NCI-H446 treated with DMSO at 0.1 percent for 48 hours (cell line): ENCODE results near the gene NPAS3.

Experiments used
- DNase-seq: peaks from one replicate; lab custom pipeline; 2025; lab: John Stamatoyannopoulos, UW

NPAS3 gene

DNA sequence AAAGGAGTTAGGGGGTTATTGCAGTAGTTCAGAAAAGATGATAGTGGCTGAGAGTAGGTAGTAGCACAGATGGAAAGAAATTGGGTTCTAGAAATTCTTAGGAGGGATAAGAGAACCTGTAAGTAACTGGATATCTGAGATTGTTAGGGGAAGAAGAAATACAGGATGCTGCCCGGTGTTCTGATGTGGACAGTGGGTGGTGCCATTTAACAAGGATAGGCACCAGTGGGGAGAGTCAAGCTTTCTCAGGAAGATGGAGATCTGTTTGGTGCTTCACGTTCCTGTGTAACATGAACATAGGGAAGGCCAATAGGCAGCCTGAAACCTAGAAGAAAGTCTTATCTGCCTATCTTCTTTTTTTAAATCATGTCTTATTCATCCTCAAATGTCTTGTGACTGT lies 245.9 kb downstream of the NPAS3 start:
- no peak for DNase-seq

DNA sequence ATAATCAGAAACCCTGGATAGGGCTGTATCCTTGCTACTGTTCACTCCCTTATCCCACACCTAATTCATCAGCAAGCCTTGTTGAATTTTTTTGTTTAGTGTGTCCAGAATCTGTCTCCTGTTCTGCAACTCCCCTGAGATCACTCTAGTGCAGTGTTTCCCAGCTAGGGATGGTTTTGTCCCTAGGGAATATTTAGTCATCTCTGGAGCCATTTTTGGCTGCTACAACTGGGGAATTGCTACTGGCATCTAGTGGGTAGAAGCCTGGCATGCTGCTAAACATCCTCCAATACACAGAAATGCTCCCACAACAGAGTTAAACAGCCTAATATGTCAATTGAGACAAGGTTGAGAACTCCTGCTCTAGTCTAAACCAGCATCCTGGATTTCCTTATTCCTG lies 248.0 kb downstream of the NPAS3 start:
- DNase-seq, result no peak

DNA sequence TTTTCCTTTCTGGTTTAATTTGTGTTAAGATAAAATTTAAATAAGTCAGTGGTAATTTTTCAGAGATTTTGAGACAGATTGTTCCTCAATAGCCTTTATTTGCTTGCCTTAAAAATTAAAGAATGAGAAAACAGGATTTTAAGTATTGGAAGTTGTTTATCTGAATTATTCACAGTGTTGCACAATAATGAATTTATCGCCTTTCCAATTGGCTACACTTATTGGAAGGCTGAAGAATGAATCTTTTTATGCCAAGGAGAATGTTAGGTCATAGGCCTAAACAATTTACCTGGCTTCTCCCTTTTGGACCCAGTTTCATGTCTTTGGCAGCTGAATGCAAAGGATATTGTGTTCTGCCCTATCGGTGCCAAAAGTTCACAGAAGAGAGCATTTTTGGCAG lies 250.2 kb downstream of the NPAS3 start:
- no peak for DNase-seq

GRCh38 chr14:33191855-33192254 lies 253.2 kb downstream of the NPAS3 start:
- no peak for DNase-seq

DNA sequence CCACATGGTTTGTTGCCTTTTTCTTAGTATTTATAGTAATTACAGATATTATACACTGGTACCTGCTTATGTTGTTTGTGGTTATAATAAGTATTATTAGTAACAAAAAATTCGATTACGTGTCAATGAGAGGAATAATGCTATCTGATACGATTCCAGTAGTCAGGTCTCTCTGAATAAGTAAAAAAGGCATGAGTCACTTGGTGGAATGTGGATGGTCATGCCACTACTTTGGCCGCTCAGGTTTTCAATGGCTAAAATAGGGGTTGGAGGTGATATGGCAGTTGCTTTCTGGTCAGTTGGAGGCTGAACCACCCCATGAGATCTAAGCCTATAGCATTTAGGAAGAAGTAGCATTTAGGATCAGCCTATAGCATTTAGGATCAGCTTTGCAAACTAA lies 255.9 kb downstream of the NPAS3 start:
- DNase-seq, result no peak

DNA sequence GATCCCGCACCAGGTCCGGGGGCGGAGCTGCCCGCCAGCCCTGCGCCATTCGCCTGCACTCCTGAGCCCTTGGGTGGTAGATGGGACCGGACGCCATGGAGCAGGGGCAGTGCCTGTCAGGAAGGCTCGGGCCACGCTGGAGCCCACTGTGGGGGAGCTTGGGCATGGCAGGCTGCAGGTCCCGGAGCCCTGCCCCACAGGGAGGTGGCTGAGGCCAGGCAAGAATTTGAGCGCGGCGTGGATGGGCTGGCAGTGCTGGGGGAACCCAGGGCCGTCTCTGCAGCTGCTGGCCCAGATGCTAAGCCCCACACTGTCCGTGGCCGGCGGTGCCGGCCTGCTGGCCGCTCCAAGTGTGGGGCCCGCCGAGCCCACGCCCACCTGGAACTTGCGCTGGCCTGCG lies 260.0 kb downstream of the NPAS3 start:
- DNase-seq, result no peak

DNA sequence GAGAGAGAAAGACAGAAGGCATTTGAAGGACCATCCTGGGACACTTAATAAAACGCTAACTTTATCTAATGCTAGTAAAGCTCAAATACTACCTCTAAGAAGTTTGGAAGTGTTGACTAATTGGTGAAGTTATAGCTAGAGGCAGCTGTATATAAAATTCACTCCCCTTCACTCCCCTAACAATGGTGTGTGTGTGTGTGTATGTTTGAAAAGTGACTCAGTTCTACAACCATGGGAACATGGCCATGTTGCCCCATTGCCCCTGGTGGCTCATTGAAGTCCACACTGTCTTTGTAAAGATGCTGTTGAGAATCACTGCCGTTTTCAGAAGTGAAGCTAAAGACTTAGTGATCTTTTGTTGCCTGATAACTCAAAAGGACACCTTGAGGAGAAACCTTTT lies 262.4 kb downstream of the NPAS3 start:
- no peak for DNase-seq

GRCh38 chr14:33206981-33207380 lies 268.3 kb downstream of the NPAS3 start:
- no peak for DNase-seq

GRCh38 chr14:33207467-33208017 lies 268.9 kb downstream of the NPAS3 start:
- DNase-seq, result no peak

GRCh38 chr14:33210311-33210710 lies 271.6 kb downstream of the NPAS3 start:
- no peak for DNase-seq

DNA sequence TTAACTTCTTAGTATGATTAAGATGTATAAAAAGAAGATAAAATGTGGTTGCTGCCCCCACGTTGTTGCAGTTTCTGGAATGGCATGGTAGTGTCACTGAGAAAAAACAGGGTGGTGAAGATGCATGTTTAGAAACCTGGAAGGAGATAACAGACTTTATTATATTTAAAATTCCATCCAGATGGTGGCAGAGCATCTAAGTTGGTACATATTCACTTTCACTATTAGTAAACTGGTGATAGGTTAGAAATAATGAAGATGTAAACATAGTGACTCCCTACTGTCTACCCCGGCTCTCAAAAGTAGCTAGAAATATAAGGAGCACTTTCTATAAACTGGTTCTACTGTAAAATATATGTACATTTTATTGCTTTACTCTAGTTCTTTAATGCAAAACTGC lies 279.3 kb downstream of the NPAS3 start:
- DNase-seq, result no peak

- DNase-seq, result no peak
Measured at GRCh38 chr14:33219957-33220356, 281.3 kb downstream of the NPAS3 start.

- no peak for DNase-seq
Measured at GRCh38 chr14:33229269-33229929, 290.7 kb downstream of the NPAS3 start.

DNA sequence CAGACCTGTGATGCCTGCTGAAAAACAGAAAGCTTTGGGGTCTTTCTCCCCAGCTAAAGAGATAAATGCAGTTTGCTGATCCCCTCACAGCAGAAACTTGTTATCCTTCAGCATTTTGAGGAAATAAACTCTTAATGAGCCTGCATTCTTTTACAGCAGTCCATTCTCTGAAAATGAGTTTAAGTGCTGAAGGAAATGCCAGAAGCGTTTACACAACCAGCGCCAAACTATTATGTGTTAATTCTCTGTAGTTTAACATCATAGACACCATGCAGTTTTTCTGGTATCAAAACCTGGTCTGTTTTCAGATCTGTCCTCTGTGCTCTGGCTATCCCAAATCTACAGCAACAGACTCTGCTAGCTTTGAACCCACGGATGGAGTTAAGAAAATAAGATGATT lies 291.3 kb downstream of the NPAS3 start:
- no peak for DNase-seq

DNA sequence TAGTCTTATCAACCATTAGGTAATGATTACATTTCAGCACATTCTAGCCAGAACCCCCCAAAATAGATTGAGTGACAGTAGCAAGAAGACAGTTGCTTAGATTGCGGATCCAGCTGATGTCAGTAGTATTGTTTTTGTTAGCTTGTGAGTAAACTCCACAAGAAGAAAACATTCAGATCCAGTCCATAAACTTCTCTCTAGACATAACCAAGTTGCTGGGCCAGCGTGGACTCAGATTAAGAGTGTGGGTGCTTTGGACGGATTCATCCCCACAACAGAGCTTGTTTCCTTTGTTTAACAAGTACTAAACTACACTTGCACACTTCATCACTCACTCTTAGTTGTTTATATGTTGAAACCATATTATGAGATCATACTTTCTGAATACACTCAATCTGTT lies 293.4 kb downstream of the NPAS3 start:
- DNase-seq, result no peak

- DNase-seq, result no peak
Measured at GRCh38 chr14:33237115-33237740, 298.5 kb downstream of the NPAS3 start.

DNA sequence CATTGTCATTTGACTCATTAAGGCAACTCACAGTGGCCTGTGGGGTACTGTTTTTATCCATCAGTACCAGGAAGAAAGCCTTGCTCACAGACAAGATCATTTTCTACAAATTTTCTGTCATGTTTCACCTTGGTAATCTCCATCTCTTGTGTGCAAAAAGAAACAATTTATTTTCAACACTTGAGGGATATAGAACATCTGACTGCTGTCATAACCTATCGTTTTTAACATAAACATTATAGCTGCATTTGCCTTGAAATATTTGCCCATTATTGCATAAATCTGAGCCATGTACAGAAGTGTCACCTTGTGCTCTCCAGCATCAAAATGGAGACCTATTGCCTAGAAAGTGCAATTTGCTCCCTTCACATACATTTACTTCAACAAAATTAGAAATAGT lies 300.8 kb downstream of the NPAS3 start:
- DNase-seq, result no peak

- DNase-seq, result no peak
Measured at GRCh38 chr14:33240466-33240865, 301.8 kb downstream of the NPAS3 start.

DNA sequence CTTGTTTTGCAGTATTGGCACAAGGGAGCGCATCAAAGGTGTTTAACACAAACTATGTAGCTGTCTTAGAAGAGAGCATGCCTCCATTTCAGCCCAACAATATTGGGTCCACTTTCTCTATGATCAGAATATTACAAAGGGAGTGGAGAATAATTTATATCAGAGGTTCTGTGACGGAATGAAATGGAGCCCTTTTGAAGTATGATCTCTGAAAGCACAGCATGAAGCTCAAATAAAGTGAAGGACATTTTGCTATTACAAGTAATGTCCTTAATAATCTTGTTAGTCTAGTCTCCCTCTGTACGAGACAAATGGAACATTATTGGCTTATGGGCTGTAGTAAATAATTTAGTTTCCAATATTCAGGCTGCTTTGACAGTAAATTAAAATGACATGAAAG lies 302.7 kb downstream of the NPAS3 start:
- no peak for DNase-seq

DNA sequence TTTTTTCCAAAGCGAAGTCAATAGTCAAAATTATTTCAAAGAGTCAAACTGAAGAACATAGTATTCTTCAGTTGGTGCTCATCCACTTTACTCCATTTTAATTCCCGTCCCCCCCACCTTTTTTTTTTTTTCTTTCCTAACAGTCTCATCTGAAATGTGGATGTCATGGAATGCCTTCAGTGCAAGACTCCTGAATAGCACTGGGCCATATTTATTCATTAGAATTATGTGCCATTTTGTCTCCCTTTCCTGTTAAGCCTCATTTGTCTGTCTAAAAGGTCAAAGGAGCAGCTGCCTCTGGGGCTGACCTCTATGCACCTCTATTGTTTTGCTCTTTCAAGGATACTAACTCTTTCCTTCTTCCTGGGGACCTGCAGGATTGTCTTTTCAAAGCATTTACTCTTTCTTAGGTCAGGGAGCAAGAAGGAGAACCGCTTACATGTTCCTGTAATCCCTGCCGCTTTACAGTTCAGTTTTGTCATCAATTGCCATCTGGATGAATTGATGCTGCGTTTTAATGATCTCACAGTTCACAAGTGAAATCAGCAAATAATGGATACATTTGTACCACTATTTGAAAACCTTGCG lies 310.6 kb downstream of the NPAS3 start:
- no peak for DNase-seq

DNA sequence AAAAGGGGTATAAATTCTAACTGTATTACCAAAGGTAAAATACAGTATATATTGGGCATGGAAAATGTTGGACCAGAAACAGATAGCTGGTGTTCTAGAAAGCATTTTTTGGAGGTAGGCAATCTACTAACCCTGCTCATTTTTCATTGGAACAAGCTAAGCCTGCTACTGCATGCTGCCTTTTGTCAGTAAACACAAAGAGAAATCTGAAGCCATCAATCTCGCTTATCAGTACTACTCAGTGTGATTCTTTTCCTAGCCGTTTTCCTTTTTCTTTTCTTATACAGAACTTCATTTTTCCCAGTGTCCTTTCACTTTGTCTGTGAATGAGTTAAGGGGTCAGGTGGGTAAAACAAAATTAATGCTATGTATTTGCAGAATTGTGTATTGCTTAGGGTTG lies 312.3 kb downstream of the NPAS3 start:
- DNase-seq, result no peak

DNA sequence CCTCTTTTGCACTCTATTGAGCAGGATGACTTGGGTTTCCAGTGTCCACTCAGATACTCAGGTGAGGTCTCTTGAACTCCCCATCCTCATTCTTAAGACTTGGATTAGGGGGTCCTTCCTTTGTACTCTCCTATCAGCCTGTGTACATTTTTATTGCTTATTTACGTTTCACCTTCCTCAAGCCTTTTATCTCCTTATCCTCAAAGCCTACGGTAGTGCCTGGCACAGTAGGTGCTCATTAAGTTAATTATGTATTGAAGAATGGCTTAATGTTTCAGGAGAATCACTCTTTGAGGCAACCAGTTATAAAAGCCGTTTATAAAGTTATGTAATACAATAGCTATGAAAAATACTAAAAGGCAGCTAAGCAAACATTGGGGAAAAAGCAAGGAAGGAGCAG lies 315.7 kb downstream of the NPAS3 start:
- no peak for DNase-seq

GRCh38 chr14:33254861-33255395 lies 316.2 kb downstream of the NPAS3 start:
- no peak for DNase-seq
